NCI-H524 (cell line): ENCODE measurements around the gene WDR74.
"Not testable (repeated sequence)": the region's sequence is repeated elsewhere in the genome, so short reads cannot be mapped to it uniquely, and the experiment has no call there.

Experiments used
- DNase-seq, 2 experiments: peaks; one replicate each; lab custom pipeline; 2025; lab: John Stamatoyannopoulos, UW

The WDR74 gene

GRCh38 chr11:62841361-62842170, 2.2 kb upstream of the WDR74 start:
- DNase-seq: peak; percentile 92 to 97

DNA sequence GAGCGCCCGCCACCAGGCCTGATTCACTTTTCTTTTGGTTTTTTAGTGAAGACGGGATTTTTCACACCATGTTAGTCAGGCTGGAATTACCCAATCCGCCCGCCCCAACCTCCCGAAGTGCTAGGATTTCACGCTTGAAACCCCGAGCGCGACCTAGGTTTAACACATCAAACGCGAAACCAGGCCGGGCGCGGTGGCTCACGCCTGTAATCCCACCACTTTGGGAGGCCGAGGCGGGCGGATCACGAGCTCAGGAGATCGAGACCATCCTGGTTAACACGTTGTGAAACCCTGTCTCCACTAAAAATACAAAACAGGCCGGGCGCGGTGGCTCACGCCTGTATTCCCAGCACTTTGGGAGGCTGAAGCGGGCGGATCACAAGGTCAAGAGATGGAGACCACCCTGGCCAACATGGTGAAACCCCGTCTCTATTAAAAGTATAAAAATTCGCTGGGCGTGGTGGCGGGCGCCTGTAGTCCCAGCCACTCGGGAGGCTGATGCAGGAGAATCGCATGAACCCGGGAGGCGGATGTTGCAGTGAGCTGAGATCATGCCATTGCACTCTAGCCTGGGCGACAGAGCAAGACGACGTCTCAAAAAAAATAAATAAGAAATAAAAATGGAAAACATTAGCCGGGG, 1.5 kb upstream of the WDR74 start:
- peak; percentile 50 to 57 for DNase-seq

- DNase-seq: no peak
Measured at GRCh38 chr11:62835336-62835735, 4.1 kb downstream of the WDR74 start.

- peak in 1 of 2 experiments; percentile 41 for DNase-seq
Measured at GRCh38 chr11:62832336-62833234, 6.8 kb downstream of the WDR74 start, which contains the start of gene TEX54. TSS of gene TEX54 (minus strand) at chr11:62832841.

DNA sequence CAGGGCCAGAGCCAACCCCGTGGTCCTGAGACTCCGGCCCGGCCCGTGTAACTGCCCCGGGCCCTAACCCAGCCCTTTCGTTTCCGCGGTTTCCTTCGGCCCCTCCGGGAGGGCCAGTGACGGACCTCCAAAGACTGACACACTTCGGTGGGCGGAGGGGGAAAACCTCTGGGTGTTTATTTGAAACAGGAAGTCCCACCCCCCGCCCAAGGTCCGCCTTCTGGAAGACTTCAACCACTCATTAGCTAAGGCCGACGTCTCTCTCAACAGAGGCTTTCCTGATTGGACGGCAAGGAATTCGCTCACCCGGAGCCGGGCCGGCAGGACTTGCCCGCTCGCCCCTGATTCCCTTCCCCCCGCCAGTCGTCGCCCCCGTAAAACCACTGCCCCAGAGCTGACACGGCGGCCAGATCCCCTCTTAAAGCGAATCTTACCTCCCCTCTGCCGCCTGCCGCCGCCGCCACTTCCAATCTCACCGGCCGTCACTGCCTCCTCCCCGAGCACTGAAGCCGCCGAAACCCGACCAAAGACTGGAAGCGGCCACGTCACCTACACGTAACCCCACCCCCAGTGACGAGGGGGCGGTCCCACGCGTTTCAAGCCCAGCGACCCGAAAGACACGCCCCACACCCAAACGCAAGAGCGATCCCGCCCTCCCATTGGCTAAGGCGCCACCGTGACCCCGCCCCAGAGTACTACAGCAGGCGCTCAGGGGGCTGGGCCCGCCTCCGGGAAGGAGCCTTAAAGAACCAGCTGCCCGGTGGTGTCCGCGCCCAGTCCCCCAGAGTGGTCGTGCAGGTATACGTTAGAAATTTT, 7.7 kb downstream of the WDR74 start, which contains the start of gene STX5:
TSS of gene STX5 (minus strand) at position 532 of the 816 bp plus-strand sequence. CDS start 808 bp downstream, outside the sequence.
- DNase-seq: peak; percentile 96 to 98

- peak; percentile 71 to 82 for DNase-seq
Measured at GRCh38 chr11:62830904-62831519, 8.4 kb downstream of the WDR74 start.

- not testable (repeated sequence) for DNase-seq
Measured at GRCh38 chr11:62828130-62828529, 11.3 kb downstream of the WDR74 start.

GRCh38 chr11:62823677-62824076, 15.7 kb downstream of the WDR74 start:
- DNase-seq: no peak

DNA sequence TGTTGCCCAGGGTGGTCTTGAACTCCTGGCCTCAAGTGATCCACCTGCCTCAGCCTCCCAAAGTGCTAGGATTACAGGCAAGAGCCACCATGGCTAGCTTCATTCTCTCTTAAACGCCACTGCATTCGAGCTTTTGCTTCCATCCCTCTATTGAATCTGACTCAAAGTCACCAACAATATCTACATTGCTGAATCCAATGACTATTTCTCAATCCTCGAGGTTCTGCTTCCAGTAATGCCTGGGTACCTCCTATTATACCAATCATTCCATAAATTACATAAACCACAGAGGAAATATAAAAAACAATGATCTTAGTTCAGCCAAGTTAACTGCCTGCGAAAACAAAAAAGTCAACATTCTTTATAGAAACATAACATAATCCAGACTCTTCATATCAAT, 22.3 kb downstream of the WDR74 start:
- DNase-seq: no peak

- DNase-seq: no peak
Measured at GRCh38 chr11:62816557-62816956, 22.8 kb downstream of the WDR74 start.

DNA sequence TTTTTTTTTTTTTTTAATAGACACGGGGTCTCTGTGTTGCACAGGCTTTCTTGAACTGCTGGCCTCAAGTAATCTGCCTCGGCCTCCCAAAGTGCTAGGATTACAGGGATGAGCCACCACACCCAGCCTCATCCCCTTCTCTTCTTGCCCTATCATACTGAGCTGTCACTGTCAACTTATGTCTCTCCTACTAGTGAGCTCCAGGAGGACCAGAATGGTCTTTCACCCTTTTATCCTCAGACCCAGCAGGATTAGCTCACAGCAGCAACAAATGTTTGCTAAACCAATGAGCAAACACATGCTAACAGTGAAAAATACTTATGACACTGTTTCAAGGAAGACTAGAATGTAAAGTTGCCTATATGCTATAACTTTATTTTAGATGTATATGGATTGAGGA, 27.7 kb downstream of the WDR74 start:
- DNase-seq: no peak

- DNase-seq: no peak
Measured at GRCh38 chr11:62810748-62811147, 28.6 kb downstream of the WDR74 start.

DNA sequence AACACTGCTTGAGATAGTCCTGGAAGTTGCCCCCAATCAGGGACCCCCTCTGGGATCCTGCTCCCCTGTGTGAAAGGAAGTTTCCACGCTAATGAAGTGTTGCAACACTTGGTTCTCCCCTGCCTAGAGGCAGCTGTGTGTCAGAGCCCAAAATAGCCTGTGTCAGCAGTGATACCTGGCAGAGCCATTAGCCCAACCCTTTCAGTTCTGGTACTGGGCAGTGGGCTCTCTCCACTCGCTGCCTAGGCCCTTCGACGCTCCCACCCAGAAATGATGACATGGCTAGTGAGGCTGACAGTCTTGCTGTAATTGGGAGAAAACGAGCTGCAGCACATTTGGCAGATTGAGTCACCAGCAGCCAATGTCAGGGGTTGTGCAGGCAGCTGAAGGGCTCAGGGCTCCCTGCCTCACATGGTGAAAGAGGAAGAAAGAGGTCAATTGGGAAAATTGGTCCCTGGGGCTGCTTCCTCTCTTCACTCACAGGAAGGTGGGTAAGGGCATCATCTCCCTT, 32.7 kb downstream of the WDR74 start:
- DNase-seq: no peak

GRCh38 chr11:62805961-62806441, 33.4 kb downstream of the WDR74 start:
- peak; percentile 31 to 51 for DNase-seq

GRCh38 chr11:62805076-62805892, 34.1 kb downstream of the WDR74 start, which contains the start of gene NXF1:
TSS of gene NXF1 (minus strand) at chr11:62805440. CDS start at chr11:62805356, 84 bp downstream.
- peak; percentile 87 to 93 for DNase-seq

- DNase-seq: peak in 1 of 2 experiments; percentile 33
Measured at GRCh38 chr11:62804310-62805075, 34.9 kb downstream of the WDR74 start.

DNA sequence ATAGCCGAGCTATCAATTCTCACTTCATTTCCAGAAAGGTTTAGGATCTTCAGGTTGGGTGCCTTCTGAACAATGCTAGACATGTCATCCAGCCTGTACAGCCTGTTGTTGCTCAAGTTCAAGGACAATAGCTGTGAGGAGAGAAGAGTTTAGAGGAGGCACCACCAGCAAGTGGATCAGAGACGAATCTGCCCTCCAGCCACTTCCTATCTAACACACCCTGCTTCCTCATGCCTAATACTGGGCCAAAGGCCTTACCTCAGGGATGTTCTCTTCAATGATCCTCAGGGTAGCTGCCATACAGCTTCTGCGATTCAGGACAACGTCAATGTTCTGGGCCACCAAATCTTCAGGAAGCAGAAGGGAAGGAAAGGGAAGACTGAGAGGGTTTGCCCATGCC, 38.3 kb downstream of the WDR74 start:
- no peak for DNase-seq

- DNase-seq: no peak
Measured at GRCh38 chr11:62799486-62799885, 39.9 kb downstream of the WDR74 start.

GRCh38 chr11:62796281-62796680, 43.1 kb downstream of the WDR74 start:
- no peak for DNase-seq
